ENCODE data around the gene RSBN1. TPM values are rescaled to one million over a fixed set of nuclear protein-coding genes. Genes with fewer than 3 reads are reported as not detected.
A peak's percentile ranks its signal among the peaks of the same experiment; 100 is the strongest.

RSBN1 gene
- total RNA-seq, 2 experiments from 2014 or later, result 22.1 to 24.3 TPM

DNA sequence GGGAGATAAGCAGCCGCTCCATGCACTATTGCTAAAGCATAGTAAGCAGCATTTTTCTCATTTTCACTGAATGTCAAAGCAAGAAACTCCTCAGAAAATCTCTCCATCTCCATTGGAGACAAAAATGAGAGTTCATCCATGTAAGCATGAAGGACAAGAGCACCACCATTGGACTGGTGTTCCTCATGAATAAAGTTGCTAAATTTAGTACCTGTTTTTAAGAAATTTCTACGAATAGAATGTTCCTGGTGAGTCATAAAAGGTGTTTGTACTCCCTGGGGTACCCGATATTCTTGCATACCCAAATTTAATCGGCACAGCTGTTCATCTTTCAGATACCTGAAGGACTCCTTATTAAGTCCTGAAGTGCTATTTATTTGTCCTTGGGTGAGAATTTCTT, 14.8 kb downstream of the RSBN1 start:
- ChIA-PET POLR2A (no interaction called here), CTCF (interaction anchor here (0.6 to 1.2 kb wide), 2 partner anchors 13 to 956 kb away, joined by 3 to 4 read pairs; no protein-coding TSS in a partner anchor)
- Mint-ChIP-seq H3K36me3 (ENCODE audit: low read depth) (peaks cover 37% of the 10 kb centered on the region), H3K4me1 (peaks cover 64% of the 10 kb centered on the region), H3K27ac (peak overlapping the region; percentile 25), H3K4me3 (no peak overlapping the region), H3K27me3 (no peaks in the 10 kb centered on the region), H3K9me3 (ENCODE audit: low read depth) (no peaks in the 10 kb centered on the region)
- intact Hi-C loops (cut with DNase I, micrococcal nuclease), result no loop called here
- no peak for ATAC-seq
- DNase-seq, result no peak

- Mint-ChIP-seq H3K9me3 (ENCODE audit: low read depth) (no peaks in the 10 kb centered on the region), H3K4me3 (no peak overlapping the region), H3K4me1 (peaks cover 63% of the 10 kb centered on the region), H3K36me3 (ENCODE audit: low read depth) (peaks cover 45% of the 10 kb centered on the region), H3K27me3 (no peaks in the 10 kb centered on the region), H3K27ac (no peak overlapping the region)
- DNase-seq (no peak), ATAC-seq (no peak)
- ChIA-PET POLR2A (interaction anchor here (1.3 kb wide), 1 partner anchor 10 kb away, joined by 4 read pairs; no protein-coding TSS in a partner anchor), CTCF (interaction anchor here (0.6 kb wide), 1 partner anchor 689 kb away, joined by 4 read pairs; no protein-coding TSS in a partner anchor)
- intact Hi-C loops (cut with DNase I, micrococcal nuclease), result loop anchor here in 1 of 2 experiments (5.0 kb wide), 1 partner anchor 177 kb away; no protein-coding TSS in a partner anchor
Measured at GRCh38 chr1:113793878-113794834, 18.1 kb downstream of the RSBN1 start.

- Mint-ChIP-seq H3K9me3 (ENCODE audit: low read depth) (no peaks in the 10 kb centered on the region), H3K27me3 (no peaks in the 10 kb centered on the region), H3K27ac (no peak overlapping the region), H3K36me3 (ENCODE audit: low read depth) (peaks cover 49% of the 10 kb centered on the region), H3K4me1 (peaks cover 64% of the 10 kb centered on the region), H3K4me3 (no peak overlapping the region)
- DNase-seq (no peak), ATAC-seq (no peak)
- ChIA-PET CTCF (interaction anchor here (1.7 kb wide), 1 partner anchor 10 kb away, joined by 3 read pairs; no protein-coding TSS in a partner anchor), POLR2A (no interaction called here)
- intact Hi-C loops (cut with DNase I, micrococcal nuclease), result loop anchor here in 1 of 2 experiments (5.0 kb wide), 1 partner anchor 176 kb away; no protein-coding TSS in a partner anchor
Measured at GRCh38 chr1:113792986-113793385, 19.3 kb downstream of the RSBN1 start.

GRCh38 chr1:113792471-113792870, 19.8 kb downstream of the RSBN1 start:
- Mint-ChIP-seq H3K4me1 (peaks cover 64% of the 10 kb centered on the region), H3K36me3 (ENCODE audit: low read depth) (peaks cover 45% of the 10 kb centered on the region), H3K9me3 (ENCODE audit: low read depth) (no peaks in the 10 kb centered on the region), H3K4me3 (no peak overlapping the region), H3K27me3 (no peaks in the 10 kb centered on the region), H3K27ac (peak overlapping the region; percentile 80)
- ATAC-seq, result peak; percentile 69
- intact Hi-C loops (cut with DNase I, micrococcal nuclease), result loop anchor here in 1 of 2 experiments (5.0 kb wide), 1 partner anchor 175 kb away; no protein-coding TSS in a partner anchor
- CTCF ChIA-PET, result interaction anchor here (1.7 kb wide), 1 partner anchor 11 kb away, joined by 3 read pairs; no protein-coding TSS in a partner anchor
- DNase-seq, result no peak
- POLR2A ChIA-PET, result interaction anchor here (0.6 kb wide), 1 partner anchor 76 kb away, joined by 4 read pairs; no protein-coding TSS in a partner anchor

- no peaks in the 10 kb centered on the region for H3K9me3 Mint-ChIP-seq (ENCODE audit: low read depth)
- POLR2A ChIA-PET, result no interaction called here
Measured at GRCh38 chr1:113788802-113789201, 23.5 kb downstream of the RSBN1 start.

DNA sequence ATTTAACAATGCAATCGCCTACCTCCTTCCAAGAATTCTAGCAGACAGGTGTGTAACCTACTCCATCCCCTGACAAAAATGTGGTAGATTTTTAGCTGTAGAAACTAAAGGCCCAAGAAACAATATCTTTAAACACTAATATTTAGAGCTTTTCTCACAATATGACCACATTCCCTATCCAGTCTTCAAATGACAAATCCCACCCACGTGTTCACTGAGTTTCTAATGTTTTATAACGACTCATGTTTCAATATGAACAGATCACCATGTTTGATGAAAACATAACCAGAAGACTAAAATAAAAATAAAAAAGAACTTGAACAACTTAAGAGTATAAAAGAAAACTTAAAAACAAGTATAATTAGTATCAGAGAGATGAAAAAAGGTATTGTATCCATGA, 24.6 kb downstream of the RSBN1 start:
- H3K4me1 Mint-ChIP-seq, result peaks cover 61% of the 10 kb centered on the region
- H3K36me3 Mint-ChIP-seq (ENCODE audit: low read depth), result peaks cover 23% of the 10 kb centered on the region
- ChIA-PET CTCF (interaction anchor here (0.7 to 1.5 kb wide), 4 partner anchors 12 to 82 kb away, joined by 3 to 5 read pairs (median 4); no protein-coding TSS in a partner anchor), POLR2A (interaction anchor here (0.6 kb wide), 1 partner anchor 83 kb away, joined by 3 read pairs; no protein-coding TSS in a partner anchor)
- no peak overlapping the region for H3K4me3 Mint-ChIP-seq
- peak; percentile 12 for DNase-seq
- intact Hi-C loops (cut with DNase I, micrococcal nuclease), result loop anchor here in 1 of 2 experiments (1.0 kb wide), 1 partner anchor 15 kb away; no protein-coding TSS in a partner anchor
- no peaks in the 10 kb centered on the region for H3K9me3 Mint-ChIP-seq (ENCODE audit: low read depth)
- peak overlapping the region; percentile 59 for H3K27ac Mint-ChIP-seq
- ATAC-seq, result no peak
- H3K27me3 Mint-ChIP-seq, result no peaks in the 10 kb centered on the region

More at GRCh38 chr1:113788802-113789201, 23.5 kb downstream of the RSBN1 start:
- DNase-seq (no peak), ATAC-seq (no peak)
- Mint-ChIP-seq H3K4me1 (peaks cover 69% of the 10 kb centered on the region), H3K36me3 (ENCODE audit: low read depth) (peaks cover 26% of the 10 kb centered on the region), H3K27ac (no peak overlapping the region), H3K4me3 (no peak overlapping the region), H3K27me3 (no peaks in the 10 kb centered on the region)
- intact Hi-C loops (cut with DNase I, micrococcal nuclease), result no loop called here
- CTCF ChIA-PET, result interaction anchor here (1.5 kb wide), 1 partner anchor 11 kb away, joined by 5 read pairs; no protein-coding TSS in a partner anchor

GRCh38 chr1:113786069-113786468, 26.2 kb downstream of the RSBN1 start:
- peaks cover 47% of the 10 kb centered on the region for H3K4me1 Mint-ChIP-seq
- ChIA-PET CTCF (interaction anchor here (0.7 to 2.4 kb wide), 4 partner anchors 15 to 190 kb away, joined by 3 to 7 read pairs (median 4); partner anchors contain the start of gene RSBN1), POLR2A (no interaction called here)
- H3K27ac Mint-ChIP-seq, result peak overlapping the region; percentile 64
- H3K36me3 Mint-ChIP-seq (ENCODE audit: low read depth), result peaks cover 17% of the 10 kb centered on the region
- H3K4me3 Mint-ChIP-seq, result no peak overlapping the region
- no peaks in the 10 kb centered on the region for H3K9me3 Mint-ChIP-seq (ENCODE audit: low read depth)
- ATAC-seq, result no peak
- H3K27me3 Mint-ChIP-seq, result no peaks in the 10 kb centered on the region
- intact Hi-C loops (cut with DNase I, micrococcal nuclease), result no loop called here
- no peak for DNase-seq

DNA sequence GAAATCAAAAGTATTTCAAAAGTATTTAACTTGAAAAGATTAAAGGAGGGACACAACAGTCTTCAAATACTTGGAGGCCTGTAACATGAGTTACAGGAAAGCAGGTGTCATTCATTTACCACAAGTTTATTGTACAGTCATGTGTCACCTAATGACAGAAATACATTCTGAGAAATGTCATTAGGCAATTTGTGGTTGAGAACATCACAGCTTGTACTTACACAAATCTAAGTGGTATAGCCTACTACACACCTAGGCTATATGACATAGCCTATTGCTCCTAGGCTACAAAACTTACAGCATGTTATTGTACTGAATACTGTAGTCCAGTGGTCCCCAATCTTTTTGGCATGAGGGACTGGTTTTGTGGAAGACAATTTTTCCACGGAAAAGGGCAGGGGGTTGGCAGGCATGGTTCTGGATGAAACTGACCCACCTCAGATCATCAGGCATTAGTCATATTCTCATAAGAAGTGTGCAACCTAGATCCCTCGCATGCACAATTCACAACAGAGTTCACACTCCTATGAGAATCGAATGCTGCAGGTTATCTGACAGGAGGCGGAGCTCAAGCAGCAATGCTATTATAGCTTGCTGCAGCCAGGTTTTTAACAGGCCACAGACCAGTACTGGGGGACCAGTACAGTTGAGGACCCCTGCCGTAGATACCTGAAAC, 28.0 kb downstream of the RSBN1 start:
- Mint-ChIP-seq H3K27me3 (no peaks in the 10 kb centered on the region), H3K36me3 (ENCODE audit: low read depth) (peaks cover 14% of the 10 kb centered on the region), H3K9me3 (ENCODE audit: low read depth) (no peaks in the 10 kb centered on the region), H3K4me1 (peaks cover 36% of the 10 kb centered on the region), H3K27ac (peak overlapping the region; percentile 96), H3K4me3 (peak overlapping the region; percentile 20)
- POLR2A ChIA-PET, result interaction anchor here (1.0 to 1.4 kb wide), 3 partner anchors 11 to 120 kb away, joined by 3 to 4 read pairs (median 4); partner anchors contain the start of genes AP4B1 and DCLRE1B
- peak; percentile 73 for ATAC-seq
- peak; percentile 31 for DNase-seq
- CTCF ChIA-PET, result interaction anchor here (0.6 to 2.4 kb wide), 3 partner anchors 13 to 563 kb away, joined by 3 to 7 read pairs (median 4); partner anchors contain the start of gene RSBN1
- intact Hi-C loops (cut with DNase I, micrococcal nuclease), result loop anchor here (1.0 kb wide), 2 partner anchors 18 to 25 kb away; no protein-coding TSS in a partner anchor

DNA sequence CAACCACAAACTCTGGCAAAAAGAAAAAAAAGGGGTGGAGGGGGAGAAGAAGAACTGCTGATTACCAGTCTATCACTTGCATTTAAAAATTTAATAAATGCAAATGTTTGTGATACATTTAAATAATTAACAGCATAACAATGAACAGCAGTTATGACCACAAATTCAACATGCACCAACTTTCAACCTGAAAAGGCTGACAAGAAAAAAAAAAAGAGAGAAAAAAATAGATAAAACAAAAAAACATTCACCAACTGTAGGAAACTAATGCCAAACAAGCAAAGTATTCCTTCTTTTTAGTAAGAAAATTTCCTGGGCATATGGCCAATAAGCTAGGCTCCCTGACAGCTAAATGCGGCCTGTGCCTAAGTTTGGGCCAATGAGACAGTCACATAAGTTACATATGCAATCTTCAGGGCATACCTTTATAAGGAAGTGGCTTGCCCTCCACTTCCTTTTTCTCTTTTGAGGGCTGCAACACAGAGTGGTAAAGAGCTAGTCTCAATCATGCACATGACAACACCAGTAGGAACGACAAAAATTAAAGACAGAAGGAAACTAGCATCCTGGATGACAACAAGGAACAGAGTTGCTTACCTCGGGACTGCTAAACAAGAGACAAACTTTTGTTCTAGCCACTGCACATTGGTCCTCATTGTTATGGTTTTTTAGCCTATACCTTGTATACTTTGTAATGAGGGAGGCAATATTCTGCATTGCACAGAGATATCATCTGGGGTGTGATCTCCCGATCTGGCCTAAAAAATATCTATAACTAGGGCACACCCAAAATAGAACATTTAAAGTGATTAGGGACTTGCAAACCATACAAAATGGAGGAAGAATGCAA, 28.8 kb downstream of the RSBN1 start:
- DNase-seq (peak; percentile 51), ATAC-seq (peak; percentile 80)
- Mint-ChIP-seq H3K4me3 (peak overlapping the region; percentile 20), H3K9me3 (ENCODE audit: low read depth) (peaks cover 3% of the 10 kb centered on the region), H3K4me1 (peaks cover 35% of the 10 kb centered on the region), H3K27me3 (no peaks in the 10 kb centered on the region), H3K36me3 (ENCODE audit: low read depth) (peaks cover 13% of the 10 kb centered on the region), H3K27ac (peak overlapping the region; percentile 96)
- intact Hi-C loops (cut with DNase I, micrococcal nuclease), result loop anchor here (1.0 kb wide), 4 partner anchors 19 to 122 kb away; partner anchors contain the start of genes DCLRE1B (in 1 of the 2) and PHTF1 (in 1 of the 2)
- ChIA-PET CTCF (interaction anchor here (0.7 kb wide), 2 partner anchors 21 to 174 kb away, joined by 3 to 5 read pairs; no protein-coding TSS in a partner anchor), POLR2A (interaction anchor here (0.5 to 1.4 kb wide), 4 partner anchors 11 to 121 kb away, joined by 3 to 4 read pairs (median 4); partner anchors contain the start of genes AP4B1 and DCLRE1B)

DNA sequence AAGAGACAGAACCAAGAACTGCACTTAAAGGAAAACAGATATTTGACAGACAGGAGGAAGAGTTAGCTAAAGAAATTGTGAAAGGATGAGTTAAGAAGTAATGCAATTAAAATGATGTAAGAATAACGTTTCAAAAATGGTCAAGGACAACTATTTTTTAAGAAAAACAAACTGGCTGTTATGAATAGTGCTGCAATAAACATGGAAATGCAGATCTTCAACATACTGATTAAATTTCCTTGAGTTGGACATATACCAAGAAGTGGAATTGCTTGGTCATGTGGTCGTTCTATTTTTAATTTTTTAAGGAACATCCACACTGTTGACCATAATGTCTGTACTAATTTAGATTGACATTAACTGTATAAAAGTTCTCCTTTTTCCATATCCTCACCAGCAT, 29.9 kb downstream of the RSBN1 start:
- Mint-ChIP-seq H3K9me3 (ENCODE audit: low read depth) (peaks cover 4% of the 10 kb centered on the region), H3K27ac (no peak overlapping the region), H3K36me3 (ENCODE audit: low read depth) (peaks cover 11% of the 10 kb centered on the region), H3K4me3 (no peak overlapping the region), H3K27me3 (no peaks in the 10 kb centered on the region), H3K4me1 (peaks cover 25% of the 10 kb centered on the region)
- ChIA-PET POLR2A (no interaction called here), CTCF (interaction anchor here (1.2 to 1.4 kb wide), 3 partner anchors 10 to 22 kb away, joined by 3 to 5 read pairs (median 4); no protein-coding TSS in a partner anchor)
- no peak for ATAC-seq
- DNase-seq, result no peak
- intact Hi-C loops (cut with DNase I, micrococcal nuclease), result no loop called here
